Measurements from ENCODE around the gene TM9SF2.
A peak's percentile ranks its signal among the peaks of the same experiment; 100 is the strongest.

Gene TM9SF2

GRCh38 chr13:99496184-99497142 lies 4.8 kb upstream of the TM9SF2 start:
- DNase-seq, result no peak

- DNase-seq, result peak; percentile 91
Observed at GRCh38 chr13:99498171-99499161, 2.8 kb upstream of the TM9SF2 start.

- DNase-seq, result no peak
Observed at GRCh38 chr13:99500839-99501183, 461 bp upstream of the TM9SF2 start.

- no peak for DNase-seq
Observed at GRCh38 chr13:99501848-99502301, 603 bp downstream of the TM9SF2 start.

GRCh38 chr13:99505814-99506269 lies 4.6 kb downstream of the TM9SF2 start:
- no peak for DNase-seq

- no peak for DNase-seq
Observed at GRCh38 chr13:99506634-99507033, 5.4 kb downstream of the TM9SF2 start.

GRCh38 chr13:99507054-99507453 lies 5.8 kb downstream of the TM9SF2 start:
- no peak for DNase-seq

GRCh38 chr13:99507551-99507950 lies 6.3 kb downstream of the TM9SF2 start:
- no peak for DNase-seq

- DNase-seq, result no peak
Observed at GRCh38 chr13:99507986-99508385, 6.7 kb downstream of the TM9SF2 start.

GRCh38 chr13:99509479-99509878 lies 8.2 kb downstream of the TM9SF2 start:
- DNase-seq, result no peak

- no peak for DNase-seq
Observed at GRCh38 chr13:99514801-99515200, 13.5 kb downstream of the TM9SF2 start.

GRCh38 chr13:99516153-99516929 lies 15.1 kb downstream of the TM9SF2 start:
- DNase-seq, result no peak

GRCh38 chr13:99517577-99517976 lies 16.3 kb downstream of the TM9SF2 start:
- DNase-seq, result no peak

- no peak for DNase-seq
Observed at GRCh38 chr13:99517984-99518383, 16.7 kb downstream of the TM9SF2 start.

GRCh38 chr13:99522298-99522697 lies 21.0 kb downstream of the TM9SF2 start:
- DNase-seq, result no peak

- DNase-seq, result no peak
Observed at GRCh38 chr13:99523838-99524237, 22.6 kb downstream of the TM9SF2 start.

- no peak for DNase-seq
Observed at GRCh38 chr13:99525967-99526366, 24.7 kb downstream of the TM9SF2 start.

GRCh38 chr13:99526549-99526948 lies 25.3 kb downstream of the TM9SF2 start:
- no peak for DNase-seq

- DNase-seq, result no peak
Observed at GRCh38 chr13:99527301-99527700, 26.0 kb downstream of the TM9SF2 start.

- DNase-seq, result peak; percentile 22
Observed at GRCh38 chr13:99528547-99528946, 27.3 kb downstream of the TM9SF2 start.

- no peak for DNase-seq
Observed at GRCh38 chr13:99536023-99536422, 34.8 kb downstream of the TM9SF2 start.

- DNase-seq, result no peak
Observed at GRCh38 chr13:99540530-99540929, 39.3 kb downstream of the TM9SF2 start.

Measured in NCI-H2081 treated with DMSO at 0.1 percent for 48 hours (cell line).